H1 (cell line): ENCODE data around the gene ZNF391. TPM values are rescaled to one million over a fixed set of nuclear protein-coding genes. Genes with fewer than 3 reads are reported as not detected.

Experiments used
- CTCF ChIA-PET: fragments of 300-600 bp; sonication (Branson Sonifier 250); formaldehyde crosslinking; loops from one replicate; lab custom pipeline; 2021; ENCODE audit not compliant: partially characterized antibody; lab: Charles Lee
- POLR2A ChIA-PET: fragments of 300-600 bp; sonication (Branson Sonifier 250); formaldehyde crosslinking; loops from one replicate; lab custom pipeline; 2021; ENCODE audit warnings: inconsistent platforms; ENCODE audit not compliant: partially characterized antibody; lab: Charles Lee
- DNase-seq, 2 experiments: peaks; one replicate each; pipeline versions ENCODE4 v3.0.0 to v3.0.0-alpha.2; 2010 to 2022; ENCODE audit warnings: low spot score in 2 of 2, low read depth in 1 of 2, mixed read lengths in 1 of 2
- FAIRE-seq: peaks from 2 replicates; lab custom pipeline; 2011; peaks lifted over from hg19 to GRCh38; lab: Jason Lieb, UNC
- H2AFZ ChIP-seq: 2 replicates; pipeline ENCODE4 v1.8.1; 2012; ENCODE audit warnings: low read length, inconsistent platforms
- H2AK5ac ChIP-seq: 2 replicates; pipeline ENCODE4 v1.6.1; 2013; ENCODE audit warnings: low read depth, low read length
- H2BK120ac ChIP-seq: replicated peaks from 2 replicates; pipeline ENCODE3; 2013; ENCODE audit warnings: low read depth, low read length, inconsistent platforms
- H2BK12ac ChIP-seq: 2 replicates; pipeline ENCODE4 v1.6.1; 2013; ENCODE audit warnings: low read depth, low read length
- H2BK15ac ChIP-seq: 2 replicates; pipeline ENCODE4 v1.6.1; 2013; ENCODE audit warnings: low read length
- H2BK20ac ChIP-seq: 2 replicates; pipeline ENCODE4 v1.6.1; 2013; ENCODE audit warnings: low read length
- H2BK5ac ChIP-seq: 2 replicates; pipeline ENCODE4 v1.6.1; 2013; ENCODE audit warnings: low read depth, low read length
- H3K14ac ChIP-seq: 2 replicates; pipeline ENCODE4 v1.6.1; 2013; ENCODE audit warnings: inconsistent platforms; ENCODE audit not compliant: insufficient read length
- H3K18ac ChIP-seq: 2 replicates; pipeline ENCODE4 v1.6.1; 2013; ENCODE audit warnings: low read length; ENCODE audit errors: extremely low read depth
- H3K23ac ChIP-seq: 2 replicates; pipeline ENCODE4 v1.6.1; 2013; ENCODE audit warnings: inconsistent platforms; ENCODE audit not compliant: insufficient read length
- H3K23me2 ChIP-seq: 2 replicates; pipeline ENCODE4 v1.6.1; 2013; ENCODE audit warnings: low read depth, low read length
- H3K27ac ChIP-seq: 2 replicates; pipeline ENCODE4 v1.6.1; 2011; ENCODE audit warnings: low read depth, low read length, inconsistent platforms
- H3K27me3 ChIP-seq, 4 experiments: replicated peaks in 1 of 4; 1 replicate in 1 of 4; 2 replicates in 3 of 4; pipeline versions ENCODE4 v1.6.1 to v1.8.1; 2011 to 2013; ENCODE audit warnings: low read length in 3 of 4, mild to moderate bottlenecking in 3 of 4, inconsistent platforms in 2 of 4, mixed read lengths in 2 of 4, moderate library complexity in 1 of 4; ENCODE audit not compliant: control insufficient read depth in 3 of 4, insufficient read depth in 3 of 4; ENCODE audit errors: extremely low read depth in 1 of 4
- H3K36me3 ChIP-seq, 4 experiments: 2 replicates each; pipeline versions ENCODE4 v1.6.1 to v1.8.1; 2011 to 2013; ENCODE audit warnings: mild to moderate bottlenecking in 4 of 4, low read length in 3 of 4, moderate library complexity in 2 of 4, control low read depth in 1 of 4, inconsistent platforms in 1 of 4; ENCODE audit not compliant: insufficient read depth in 4 of 4, control insufficient read depth in 2 of 4
- H3K4ac ChIP-seq: replicated peaks from 2 replicates; pipeline ENCODE3; 2013; ENCODE audit warnings: low read length, low read depth, mixed read lengths, inconsistent platforms; ENCODE audit not compliant: insufficient read length
- H3K4me1 ChIP-seq, 4 experiments: replicated peaks in 1 of 4; 1 replicate in 1 of 4; 2 replicates in 3 of 4; pipeline versions ENCODE4 v1.6.1 to v1.8.1; 2011 to 2013; ENCODE audit warnings: low read length in 3 of 4, inconsistent platforms in 2 of 4, mixed read lengths in 1 of 4; ENCODE audit not compliant: insufficient read depth in 4 of 4, control insufficient read depth in 3 of 4
- H3K4me2 ChIP-seq, 2 experiments: 2 replicates each; pipeline versions ENCODE4 v1.6.1 to v1.8.1; 2011 to 2013; ENCODE audit warnings: low read depth in 2 of 2, low read length in 2 of 2, control low read depth in 1 of 2, inconsistent platforms in 1 of 2, mild to moderate bottlenecking in 1 of 2; ENCODE audit not compliant: insufficient read depth in 1 of 2
- H3K4me3 ChIP-seq, 4 experiments: fragments of 200-600, 300-600 bp in 1 of 4; sonication (generic), shearing (Covaris generic), sonication (Bioruptor Twin) in 1 of 4; 2 replicates each; pipeline versions ENCODE4 v1.5.1 to v1.8.1; 2011 to 2016; ENCODE audit warnings: low read length in 4 of 4, low read depth in 3 of 4, control low read depth in 2 of 4, inconsistent platforms in 2 of 4, mild to moderate bottlenecking in 2 of 4, mixed read lengths in 1 of 4, moderate library complexity in 1 of 4; ENCODE audit not compliant: insufficient read depth in 2 of 4; ENCODE audit errors: extremely low read depth in 1 of 4
- H3K56ac ChIP-seq: replicated peaks from 2 replicates; pipeline ENCODE3; 2013; ENCODE audit warnings: low read depth, mild to moderate bottlenecking, mixed read lengths, low read length, inconsistent platforms; ENCODE audit not compliant: insufficient read length
- H3K79me1 ChIP-seq: 2 replicates; pipeline ENCODE4 v1.6.1; 2013; ENCODE audit warnings: low read depth, low read length, control low read depth
- H3K79me2 ChIP-seq, 2 experiments: 2 replicates each; pipeline versions ENCODE4 v1.6.1 to v1.8.1; 2012 to 2013; ENCODE audit warnings: low read length in 2 of 2, mild to moderate bottlenecking in 2 of 2, inconsistent platforms in 1 of 2; ENCODE audit not compliant: insufficient read depth in 2 of 2, control insufficient read depth in 1 of 2
- H3K9ac ChIP-seq, 4 experiments: replicated peaks in 1 of 4; 1 replicate in 1 of 4; 2 replicates in 3 of 4; pipeline versions ENCODE4 v1.6.1 to v1.8.1; 2011 to 2013; ENCODE audit warnings: low read depth in 3 of 4, low read length in 3 of 4, control low read depth in 2 of 4, mild to moderate bottlenecking in 2 of 4, moderate library complexity in 2 of 4, inconsistent platforms in 1 of 4; ENCODE audit errors: extremely low read depth in 1 of 4
- H3K9me3 ChIP-seq, 2 experiments: 2 replicates each; pipeline versions ENCODE4 v1.6.1 to v1.8.1; 2012 to 2013; ENCODE audit warnings: mild to moderate bottlenecking in 2 of 2, moderate library complexity in 2 of 2, control low read depth in 1 of 2, inconsistent platforms in 1 of 2, low read depth in 1 of 2, low read length in 1 of 2, mixed read lengths in 1 of 2; ENCODE audit not compliant: insufficient read depth in 2 of 2
- H4K20me1 ChIP-seq, 2 experiments: replicated peaks in 1 of 2; 2 replicates each; pipeline versions ENCODE3 to v1.8.1; 2011 to 2013; ENCODE audit warnings: inconsistent platforms in 2 of 2, low read length in 2 of 2, mild to moderate bottlenecking in 1 of 2; ENCODE audit not compliant: insufficient read depth in 2 of 2, control insufficient read depth in 1 of 2
- H4K5ac ChIP-seq: 2 replicates; pipeline ENCODE4 v1.6.1; 2013; ENCODE audit warnings: low read length, low read depth, mixed read lengths, inconsistent platforms; ENCODE audit not compliant: insufficient read length
- H4K8ac ChIP-seq: 2 replicates; pipeline ENCODE4 v1.8.0; 2013; ENCODE audit warnings: mild to moderate bottlenecking, moderate library complexity, low read length, inconsistent platforms; ENCODE audit not compliant: insufficient read depth; ENCODE audit errors: extremely low read depth
- H4K91ac ChIP-seq: replicated peaks from 2 replicates; pipeline ENCODE3; 2013; ENCODE audit warnings: low read length, mixed read lengths, inconsistent platforms; ENCODE audit not compliant: insufficient read length
- SAP30 ChIP-seq: fragments of 300-600 bp; sonication (generic); IDR thresholded peaks from 2 replicates; pipeline ENCODE4 v1.7.1; 2012; ENCODE audit warnings: low read length, moderate library complexity, mild to moderate bottlenecking, inconsistent platforms; ENCODE audit not compliant: insufficient read depth, insufficient replicate concordance
- WGBS, 2 experiments: shearing (Covaris generic) in 1 of 2; methylation state at CpG; one replicate each; pipeline versions ENCODE4 v1.1.6 to v1.1.7; 2013 to 2015; ENCODE audit warnings: low lambda C conversion rate in 2 of 2, mixed read lengths in 2 of 2, inconsistent platforms in 1 of 2, low coverage in 1 of 2, missing lambda C conversion rate in 1 of 2; ENCODE audit not compliant: insufficient replicate concordance in 2 of 2, insufficient coverage in 1 of 2, insufficient read length in 1 of 2; ENCODE audit errors: extremely low coverage in 1 of 2, missing lambda C conversion rate in 1 of 2; 5-methylcytosine and 5-hydroxymethylcytosine counted together
- polyA plus RNA-seq, 7 experiments: library from polyadenylated mRNA; depleted of rRNA in 3 of 7; stranded (reverse) in 5 of 7; unstranded in 2 of 7; fragments of >200 nt in 5 of 7; fragments of 200-250 nt in 2 of 7; gene quantifications; 1 replicate in 5 of 7; 2 replicates in 1 of 7; 4 replicates in 1 of 7; pipeline versions ENCODE4 v1.2.1 to v1.2.3, GENCODE V29; 2011 to 2013; ENCODE audit warnings: missing spikeins in 2 of 7, mixed read lengths in 2 of 7
- total RNA-seq: library from RNA; stranded (reverse); fragmentation: NEBNext Ultra II Directional; extraction: Animal tissue kit (Norgen Biotek cat#: 25700); gene quantifications from 2 replicates; pipeline ENCODE4 v1.2.1, GENCODE V29; 2021

The ZNF391 gene
- total and polyA plus RNA-seq, 2 of the 8 experiments (the other 6 are each of a cell fraction or from before 2014, with no cell fraction given) = 4.8 to 13.0 TPM

DNA sequence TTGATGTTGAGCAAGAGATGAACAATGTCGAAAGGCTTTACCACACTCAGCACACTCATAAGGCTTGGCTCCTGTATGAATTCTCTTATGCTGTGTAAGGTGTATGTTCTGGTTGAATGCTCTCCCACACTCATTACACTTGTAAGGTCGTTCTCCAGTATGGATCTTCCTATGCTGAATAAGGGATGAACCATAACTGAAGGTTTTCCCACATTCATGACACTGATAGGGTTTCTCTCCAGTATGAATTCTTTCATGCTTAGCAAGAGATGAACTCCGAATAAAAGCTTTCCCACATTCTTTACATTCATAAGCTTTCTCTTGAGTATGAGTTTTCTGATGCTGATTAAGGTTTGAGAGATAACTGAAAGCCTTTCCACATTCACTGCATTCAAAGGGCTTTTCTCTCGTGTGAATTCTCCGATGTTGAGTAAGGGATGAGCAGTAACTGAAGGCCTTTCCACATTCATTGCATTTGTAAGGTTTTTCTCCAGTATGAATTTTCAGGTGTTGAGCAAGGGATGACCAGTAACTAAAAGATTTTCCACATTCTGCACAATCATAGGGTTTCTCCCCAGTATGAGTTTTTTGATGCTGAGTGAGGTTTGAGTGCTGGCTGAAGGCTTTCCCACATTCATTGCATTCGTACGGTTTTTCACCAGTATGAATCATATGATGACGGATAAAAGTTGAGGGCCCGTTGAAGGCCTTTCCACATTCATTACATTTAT, 63.3 kb downstream of the ZNF391 start:
- Histone ChIP-seq H2BK5ac (no peak overlapping the region), H4K5ac (no peak overlapping the region), H3K4me2 (no peak overlapping the region), H2BK20ac (no peak overlapping the region), H3K9ac (no peak overlapping the region), H2AFZ (no peak overlapping the region), H3K36me3 (peaks cover 16 to 72% (median 56%) of the 10 kb centered on the region in 4 experiments; a peak in 7 of 8 replicates), H3K27ac (no peak overlapping the region), H2BK12ac (no peak overlapping the region), H3K23me2 (no peaks in the 10 kb centered on the region), H3K23ac (no peak overlapping the region), H3K79me2 (no peaks in the 10 kb centered on the region), H3K4me3 (0 out of 8 replicates have a peak overlapping the region, but pooled peaks of 1 of the 4 experiments have one; percentile 8), H3K18ac (no peak overlapping the region), H3K14ac (no peak overlapping the region), H2BK120ac (no peak overlapping the region), H2BK15ac (no peak overlapping the region), H4K91ac (no peak overlapping the region), H3K27me3 (no peaks in the 10 kb centered on the region), H3K56ac (no peak overlapping the region), H4K20me1 (no peaks in the 10 kb centered on the region), H3K4ac (no peak overlapping the region), H2AK5ac (no peak overlapping the region), H3K4me1 (no peaks in the 10 kb centered on the region), H3K79me1 (no peaks in the 10 kb centered on the region), H3K9me3 (peaks cover 80% of the 10 kb centered on the region in 2 experiments), H4K8ac (no peak overlapping the region)
- WGBS, 2 experiments = 90% methylated on average over 9 of the region's 9 CpGs; no CpG with 5 or more reads in 1 of the 2 experiments
- DNase-seq (no peak), FAIRE-seq (no peak)
- POLR2A ChIA-PET = no interaction called here
- CTCF ChIA-PET = no interaction called here
- no peak for TF ChIP-seq SAP30
